Stimulated activated CD8-positive, alpha-beta memory T cell treated with anti-CD3 and anti-CD28 coated beads, Interleukin-12 subunit alpha, Interleukin-12 subunit beta, amount 100 ng/mL, for 24 hours (primary cell): ENCODE measurements around the gene RBMS3.
A peak's percentile ranks its signal among the peaks of the same experiment; 100 is the strongest.
"Not testable (repeated sequence)": the region's sequence is repeated elsewhere in the genome, so short reads cannot be mapped to it uniquely, and the experiment has no call there.

Source experiments
- DNase-seq: peaks from one replicate; pipeline ENCODE4 v3.0.0-alpha.2; 2020; ENCODE audit errors: extremely low read depth

RBMS3 gene

DNA sequence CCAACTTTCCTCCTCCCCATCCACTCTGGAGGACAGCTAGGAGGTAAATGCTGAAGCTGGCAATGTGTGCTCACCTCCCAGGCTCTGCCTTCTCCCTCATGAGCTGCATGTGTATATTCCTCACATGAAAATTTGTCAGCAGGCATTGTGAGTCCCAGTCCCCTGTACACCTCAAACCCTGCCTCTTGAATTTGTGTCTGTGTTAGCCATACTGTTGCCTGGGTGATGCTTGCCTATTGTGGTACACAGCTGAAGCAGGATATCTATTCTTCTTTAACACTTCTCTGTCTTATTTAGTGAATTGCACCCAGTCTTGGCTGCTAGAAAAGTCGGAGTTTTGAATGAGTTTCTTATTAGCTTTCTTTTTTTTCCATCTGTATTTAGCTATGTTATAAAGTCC, 739.5 kb downstream of the RBMS3 start:
- no peak for DNase-seq

DNA sequence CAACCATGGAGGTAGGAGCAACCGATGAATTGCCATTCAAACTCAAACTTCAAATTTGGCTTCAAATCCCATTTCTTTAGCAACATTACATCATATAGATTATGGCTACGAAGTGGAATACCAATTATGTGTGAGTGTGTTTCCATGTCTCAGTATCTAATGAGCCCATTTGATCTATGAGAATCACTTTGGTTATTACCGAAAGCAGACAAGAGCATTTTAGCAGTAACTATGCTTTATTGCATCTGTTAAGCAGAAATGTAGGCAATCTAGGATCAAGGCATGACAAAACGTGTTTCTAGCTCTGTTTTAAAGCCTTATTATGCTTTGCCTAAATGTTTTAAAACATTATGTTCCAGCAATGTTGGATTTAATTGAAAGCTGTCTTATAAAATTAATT, 743.6 kb downstream of the RBMS3 start:
- no peak for DNase-seq

GRCh38 chr3:30026851-30027250, 746.0 kb downstream of the RBMS3 start:
- DNase-seq = no peak

DNA sequence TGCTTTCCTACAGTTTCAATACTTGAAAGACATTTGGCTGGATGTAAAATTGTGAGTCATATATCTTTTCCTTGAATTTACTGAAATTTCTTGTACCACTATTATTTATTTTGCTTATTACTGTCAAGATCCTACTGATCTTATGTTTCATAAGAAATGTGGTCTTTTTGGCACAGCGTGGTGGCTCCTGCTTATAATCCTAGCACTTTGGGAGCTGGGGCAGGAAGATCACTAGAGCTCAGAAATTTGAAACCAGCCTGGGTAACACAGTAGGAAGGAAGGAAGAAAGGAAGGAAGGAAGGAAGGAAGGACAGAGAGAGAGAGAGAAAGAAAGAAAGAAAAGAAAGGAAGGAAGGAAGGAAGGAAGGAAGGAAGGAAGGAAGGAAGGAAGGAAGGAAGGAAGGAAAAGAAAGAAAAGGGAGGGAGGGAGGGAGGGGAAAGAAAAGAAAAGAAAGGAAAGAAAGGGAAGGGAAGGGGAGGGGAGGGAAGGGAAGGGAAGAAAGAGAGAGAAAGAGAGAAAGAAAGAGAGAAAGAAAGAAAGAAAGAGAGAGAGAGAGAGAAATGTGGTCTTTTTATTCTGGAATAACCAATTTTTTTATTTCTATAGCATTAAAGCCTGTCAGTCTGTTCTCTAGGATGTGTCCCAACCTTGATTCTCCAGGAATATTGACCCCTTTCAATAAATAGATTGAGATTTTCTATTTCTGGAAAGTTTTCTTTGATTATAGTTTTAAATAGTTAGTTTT, 753.5 kb downstream of the RBMS3 start:
- DNase-seq = no peak

GRCh38 chr3:30035935-30036567, 755.2 kb downstream of the RBMS3 start:
- DNase-seq = no peak

DNA sequence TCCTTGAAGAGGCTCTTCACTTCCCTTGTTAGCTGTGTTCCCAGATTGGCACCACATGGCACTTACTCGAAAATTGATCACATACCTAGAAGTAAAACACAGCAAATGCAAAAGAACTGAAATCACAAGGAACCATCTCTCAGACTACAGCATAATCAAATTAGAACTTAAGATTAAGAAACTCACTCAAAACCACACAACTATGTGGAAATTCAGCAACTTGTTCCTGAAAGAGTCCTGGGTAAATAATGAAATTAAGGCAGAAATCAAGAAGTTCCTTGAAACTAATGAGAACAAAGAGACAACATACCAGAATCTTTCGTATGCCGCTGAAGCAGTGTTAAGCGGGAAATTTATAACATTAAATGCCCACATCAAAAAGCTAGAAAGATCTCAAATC, 759.3 kb downstream of the RBMS3 start:
- no peak for DNase-seq

DNA sequence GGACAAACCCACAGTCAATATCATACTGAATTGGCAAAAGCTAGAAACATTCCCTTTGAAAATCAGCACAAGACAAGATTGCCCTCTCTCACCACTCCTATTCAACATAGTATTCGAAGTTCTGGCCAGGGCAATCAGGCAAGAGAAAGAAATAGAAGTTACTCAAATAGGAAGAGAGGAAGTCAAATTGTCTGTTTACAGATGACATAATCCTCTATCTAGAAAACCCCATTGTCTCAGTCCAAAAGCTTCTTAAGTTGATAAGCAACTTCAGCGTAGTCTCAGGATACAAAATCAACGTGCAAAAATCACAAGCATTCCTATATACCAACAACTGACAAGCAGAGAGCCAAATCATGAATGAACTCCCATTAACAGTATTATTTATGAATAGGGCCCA, 760.6 kb downstream of the RBMS3 start:
- DNase-seq = not testable (repeated sequence)

DNA sequence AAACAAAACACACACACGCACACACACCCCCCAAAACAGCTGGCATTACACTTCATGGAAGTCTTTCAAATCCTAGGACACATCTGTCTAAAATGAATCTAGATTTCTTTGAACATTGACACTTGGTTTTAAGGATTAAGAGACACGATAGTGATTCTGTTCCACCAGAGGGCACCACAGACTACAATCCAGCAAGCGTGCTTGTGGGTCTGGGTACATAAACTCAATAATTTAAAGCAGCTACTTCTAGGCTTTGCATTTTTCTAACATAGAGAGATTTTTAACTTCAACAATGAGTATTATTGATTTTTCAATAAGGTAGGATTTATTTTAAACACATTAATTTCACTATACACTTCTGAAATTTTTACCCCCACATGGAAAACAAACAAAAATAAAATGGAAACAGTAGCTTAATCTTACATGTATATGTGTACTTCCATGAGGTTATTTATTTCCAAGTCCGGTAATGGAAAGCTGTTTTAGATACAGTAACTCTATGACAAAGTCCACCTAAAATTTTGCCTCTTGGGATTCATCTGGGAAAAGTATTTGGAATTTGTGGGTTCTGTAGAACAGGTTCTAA, 761.5 kb downstream of the RBMS3 start:
- peak; percentile 31 for DNase-seq

GRCh38 chr3:30042916-30043555, 762.2 kb downstream of the RBMS3 start:
- no peak for DNase-seq

DNA sequence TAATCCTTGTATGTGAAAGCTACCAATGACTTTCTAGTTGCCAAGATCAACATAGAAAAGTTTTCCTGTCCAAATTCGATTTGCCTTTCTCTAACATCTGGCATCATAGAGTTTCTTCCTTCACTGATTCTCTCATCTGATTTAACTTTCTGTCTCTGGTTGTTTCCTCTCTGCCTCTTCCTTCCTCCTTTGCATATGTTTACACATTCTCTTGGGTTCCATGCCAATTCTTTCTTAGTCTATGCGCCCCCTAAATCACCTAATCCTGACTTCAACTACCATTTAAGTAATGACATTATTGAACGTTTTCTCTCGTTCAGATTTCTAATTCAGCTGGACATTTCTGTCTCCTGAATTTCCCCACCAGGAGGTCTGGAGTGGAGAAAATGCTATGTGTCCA, 763.6 kb downstream of the RBMS3 start:
- no peak for DNase-seq

DNA sequence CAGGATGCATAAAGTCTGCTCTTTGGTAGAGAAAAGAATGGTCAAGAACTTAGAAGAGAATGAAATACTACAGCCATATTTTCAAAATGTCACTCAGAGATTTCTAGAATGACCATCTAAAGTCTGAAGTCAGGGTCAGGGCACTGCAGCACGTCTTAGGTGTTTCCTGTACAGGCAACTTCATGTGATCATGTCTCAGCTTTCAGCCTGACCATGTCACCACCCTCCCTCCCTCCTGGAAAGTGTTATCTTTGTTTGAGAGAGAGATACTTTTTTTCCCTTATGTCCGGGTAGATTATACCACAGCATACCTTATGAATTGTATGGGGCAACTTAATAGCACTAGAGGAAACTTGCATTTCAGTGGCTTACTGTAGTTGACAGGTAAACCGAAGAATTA, 767.6 kb downstream of the RBMS3 start:
- no peak for DNase-seq

DNA sequence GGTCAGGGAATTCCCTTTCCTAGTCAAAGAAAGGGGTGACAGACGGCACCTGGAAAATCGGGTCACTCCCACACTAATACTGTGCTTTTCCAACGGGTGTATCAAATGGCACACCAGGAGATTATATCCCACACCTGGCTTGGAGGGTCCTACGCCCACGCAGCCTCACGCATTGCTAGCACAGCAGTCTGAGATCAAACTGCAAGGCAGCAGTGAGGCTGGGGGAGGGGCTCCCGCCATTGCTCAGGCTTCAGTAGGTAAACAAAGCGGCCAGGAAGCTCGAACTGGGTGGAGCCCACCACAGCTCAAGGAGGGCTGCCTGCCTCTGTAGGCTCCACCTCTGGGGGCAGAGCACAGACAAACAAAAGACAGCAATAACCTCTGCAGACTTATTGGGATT, 769.2 kb downstream of the RBMS3 start:
- not testable (repeated sequence) for DNase-seq

DNA sequence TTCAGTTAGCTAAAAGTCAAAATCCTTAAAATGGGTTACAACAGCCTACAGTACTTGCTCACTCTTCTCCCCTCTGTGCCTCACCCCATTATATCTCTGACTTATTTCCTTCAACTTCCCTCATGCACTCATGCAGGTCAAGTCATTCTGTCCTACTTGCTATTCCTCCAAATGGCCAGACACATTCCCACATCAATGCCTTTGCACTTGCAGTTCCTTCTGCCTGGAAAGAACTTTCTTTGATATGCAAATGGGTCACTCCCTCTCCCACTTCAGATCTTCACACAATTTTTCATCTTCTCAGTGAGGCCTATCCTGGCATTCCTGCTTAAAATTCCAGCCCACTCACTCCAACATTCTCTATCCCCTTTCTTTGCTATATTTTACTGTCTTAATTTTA, 778.4 kb downstream of the RBMS3 start:
- no peak for DNase-seq
